ENCODE data around the gene RNF112.

GRCh38 chr17:19365833-19366636 lies 45.0 kb upstream of the RNF112 start:
- TF ChIP-seq CTCF (IDR thresholded peaks at IDR 0.05) (no peak), POLR2A (IDR thresholded peaks at IDR 0.05) (no peak)
